ENCODE data around the gene KRT32.

DNA sequence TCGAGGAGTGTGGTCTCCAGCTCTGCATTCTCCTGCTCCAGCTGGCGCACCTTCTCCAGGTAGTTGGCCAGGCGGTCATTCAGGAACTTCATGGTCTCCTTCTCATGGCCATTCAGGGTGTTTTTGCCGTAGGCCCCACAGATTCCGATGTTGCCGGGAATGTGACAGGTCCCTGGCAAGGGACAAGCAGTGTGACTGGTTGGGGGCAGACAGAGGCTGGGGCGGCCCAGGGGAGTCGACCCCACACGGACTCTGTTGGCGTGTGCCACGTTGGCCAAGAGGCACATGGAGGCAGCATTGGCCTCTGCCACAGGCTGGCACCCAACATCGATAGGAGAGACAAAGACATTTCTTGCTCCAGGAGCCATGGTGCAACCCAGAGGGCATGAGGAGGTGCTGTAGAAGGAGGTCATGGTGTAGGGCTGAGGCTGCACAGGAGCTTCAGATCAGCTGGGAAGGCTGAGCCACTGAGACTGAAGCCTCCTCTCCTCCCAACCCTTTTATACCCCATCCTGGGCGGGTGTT lies 43.0 kb downstream of the KRT32 start, which contains the start of gene KRT37:
- TF ChIP-seq POLR2AphosphoS5 (IDR thresholded peaks at IDR 0.05; ENCODE audit: low read depth, low read length) = no peak
- TF ChIP-seq, protein P1, sequence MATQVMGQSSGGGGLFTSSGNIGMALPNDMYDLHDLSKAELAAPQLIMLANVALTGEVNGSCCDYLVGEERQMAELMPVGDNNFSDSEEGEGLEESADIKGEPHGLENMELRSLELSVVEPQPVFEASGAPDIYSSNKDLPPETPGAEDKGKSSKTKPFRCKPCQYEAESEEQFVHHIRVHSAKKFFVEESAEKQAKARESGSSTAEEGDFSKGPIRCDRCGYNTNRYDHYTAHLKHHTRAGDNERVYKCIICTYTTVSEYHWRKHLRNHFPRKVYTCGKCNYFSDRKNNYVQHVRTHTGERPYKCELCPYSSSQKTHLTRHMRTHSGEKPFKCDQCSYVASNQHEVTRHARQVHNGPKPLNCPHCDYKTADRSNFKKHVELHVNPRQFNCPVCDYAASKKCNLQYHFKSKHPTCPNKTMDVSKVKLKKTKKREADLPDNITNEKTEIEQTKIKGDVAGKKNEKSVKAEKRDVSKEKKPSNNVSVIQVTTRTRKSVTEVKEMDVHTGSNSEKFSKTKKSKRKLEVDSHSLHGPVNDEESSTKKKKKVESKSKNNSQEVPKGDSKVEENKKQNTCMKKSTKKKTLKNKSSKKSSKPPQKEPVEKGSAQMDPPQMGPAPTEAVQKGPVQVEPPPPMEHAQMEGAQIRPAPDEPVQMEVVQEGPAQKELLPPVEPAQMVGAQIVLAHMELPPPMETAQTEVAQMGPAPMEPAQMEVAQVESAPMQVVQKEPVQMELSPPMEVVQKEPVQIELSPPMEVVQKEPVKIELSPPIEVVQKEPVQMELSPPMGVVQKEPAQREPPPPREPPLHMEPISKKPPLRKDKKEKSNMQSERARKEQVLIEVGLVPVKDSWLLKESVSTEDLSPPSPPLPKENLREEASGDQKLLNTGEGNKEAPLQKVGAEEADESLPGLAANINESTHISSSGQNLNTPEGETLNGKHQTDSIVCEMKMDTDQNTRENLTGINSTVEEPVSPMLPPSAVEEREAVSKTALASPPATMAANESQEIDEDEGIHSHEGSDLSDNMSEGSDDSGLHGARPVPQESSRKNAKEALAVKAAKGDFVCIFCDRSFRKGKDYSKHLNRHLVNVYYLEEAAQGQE (IDR thresholded peaks at IDR 0.05; ENCODE audit: insufficient read depth in 1 of 2, low read depth in 2 of 2, low read length in 2 of 2) = no peak
- no peak for TF ChIP-seq TAF1 (IDR thresholded peaks at IDR 0.05; ENCODE audit: borderline replicate concordance, insufficient read depth, low read length)
- no peak for TF ChIP-seq SIN3A (IDR thresholded peaks at IDR 0.05; ENCODE audit: borderline replicate concordance, insufficient read depth, low read length)
